HL-60 (cell line): ENCODE results near the gene FAM107B.

Experiments used
- GABPA ChIP-seq: IDR thresholded peaks from 2 replicates; pipeline ENCODE4 v1.6.1; 2012; ENCODE audit warnings: low read depth
- POLR2AphosphoS5 ChIP-seq: IDR thresholded peaks from 2 replicates; pipeline ENCODE4 v1.6.1; 2012; ENCODE audit warnings: low read depth
- TF ChIP-seq, protein P1 (sequence below): IDR thresholded peaks from one replicate; pipeline ENCODE4 v1.5.1; 2011; ENCODE audit warnings: low read length, control low read depth, inconsistent platforms; ENCODE audit not compliant: insufficient read depth

- TF ChIP-seq POLR2AphosphoS5 (no peak), GABPA (no peak)
- TF ChIP-seq, protein P1, sequence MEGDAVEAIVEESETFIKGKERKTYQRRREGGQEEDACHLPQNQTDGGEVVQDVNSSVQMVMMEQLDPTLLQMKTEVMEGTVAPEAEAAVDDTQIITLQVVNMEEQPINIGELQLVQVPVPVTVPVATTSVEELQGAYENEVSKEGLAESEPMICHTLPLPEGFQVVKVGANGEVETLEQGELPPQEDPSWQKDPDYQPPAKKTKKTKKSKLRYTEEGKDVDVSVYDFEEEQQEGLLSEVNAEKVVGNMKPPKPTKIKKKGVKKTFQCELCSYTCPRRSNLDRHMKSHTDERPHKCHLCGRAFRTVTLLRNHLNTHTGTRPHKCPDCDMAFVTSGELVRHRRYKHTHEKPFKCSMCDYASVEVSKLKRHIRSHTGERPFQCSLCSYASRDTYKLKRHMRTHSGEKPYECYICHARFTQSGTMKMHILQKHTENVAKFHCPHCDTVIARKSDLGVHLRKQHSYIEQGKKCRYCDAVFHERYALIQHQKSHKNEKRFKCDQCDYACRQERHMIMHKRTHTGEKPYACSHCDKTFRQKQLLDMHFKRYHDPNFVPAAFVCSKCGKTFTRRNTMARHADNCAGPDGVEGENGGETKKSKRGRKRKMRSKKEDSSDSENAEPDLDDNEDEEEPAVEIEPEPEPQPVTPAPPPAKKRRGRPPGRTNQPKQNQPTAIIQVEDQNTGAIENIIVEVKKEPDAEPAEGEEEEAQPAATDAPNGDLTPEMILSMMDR = no peak
These were observed 226.9 kb downstream of the FAM107B start for GRCh38 chr10:14547816-14548215.
